CD4-positive, CD25-positive, alpha-beta regulatory T cell (primary cell): Measurements from ENCODE around the gene POLR2H. TPM values are rescaled to one million over a fixed set of nuclear protein-coding genes. Genes with fewer than 3 reads are reported as not detected.

Experiments
- ATAC-seq, 2 donors: fragments of 150-1000 bp; cut with Tn5 transposase; one replicate each; pipeline ENCODE4 v1.10.0; 2021; ENCODE audit warnings: low read depth in 2 of 2, moderate number of reproducible peaks in 2 of 2, moderate library complexity in 1 of 2
- DNase-seq, 3 donors: peaks; one replicate each; pipeline versions ENCODE4 v3.0.0 to v3.0.0-alpha.2; 2012 to 2022; ENCODE audit warnings: mixed read lengths in 1 of 3
- H3K27ac ChIP-seq: one replicate; pipeline ENCODE4 v1.7.0; 2013; ENCODE audit warnings: mild to moderate bottlenecking, low read length; ENCODE audit not compliant: insufficient read depth, poor library complexity, severe bottlenecking
- H3K27me3 ChIP-seq: one replicate; pipeline ENCODE4 v1.7.0; 2013; ENCODE audit warnings: low read length; ENCODE audit not compliant: control insufficient read depth, insufficient read depth
- H3K36me3 ChIP-seq: one replicate; pipeline ENCODE4 v1.7.0; 2013; ENCODE audit warnings: mild to moderate bottlenecking, low read length, moderate library complexity; ENCODE audit not compliant: control insufficient read depth, insufficient read depth
- H3K4me1 ChIP-seq: 2 replicates; pipeline ENCODE4 v1.7.0; 2013; ENCODE audit warnings: mild to moderate bottlenecking, low read length; ENCODE audit not compliant: insufficient read depth, control insufficient read depth, poor library complexity, severe bottlenecking
- H3K4me3 ChIP-seq: one replicate; pipeline ENCODE4 v1.7.0; 2013; ENCODE audit warnings: low read depth, mild to moderate bottlenecking, low read length, moderate library complexity
- H3K9me3 ChIP-seq, 2 experiments: 1 replicate in 1 of 2; 2 replicates in 1 of 2; pipeline ENCODE4 v1.7.0; 2013; ENCODE audit warnings: low read length in 2 of 2, mild to moderate bottlenecking in 1 of 2, moderate library complexity in 1 of 2; ENCODE audit not compliant: control insufficient read depth in 2 of 2
- H3K27ac Mint-ChIP-seq, 3 donors: one replicate each; pipeline ENCODE4 v1.8.0; 2020 to 2022; ENCODE audit warnings: mild to moderate bottlenecking in 3 of 3, mixed read lengths in 3 of 3, moderate library complexity in 2 of 3
- H3K27me3 Mint-ChIP-seq: one replicate; pipeline ENCODE4 v1.8.0; 2022; ENCODE audit warnings: mild to moderate bottlenecking, mixed read lengths
- H3K36me3 Mint-ChIP-seq: one replicate; pipeline ENCODE4 v1.8.0; 2020; ENCODE audit warnings: mixed read lengths
- H3K4me1 Mint-ChIP-seq, 4 donors: one replicate each; pipeline ENCODE4 v1.8.0; 2020 to 2022; ENCODE audit warnings: mixed read lengths in 4 of 4, mild to moderate bottlenecking in 1 of 4
- H3K4me3 Mint-ChIP-seq, 4 donors: one replicate each; pipeline ENCODE4 v1.8.0; 2020 to 2022; ENCODE audit warnings: mild to moderate bottlenecking in 4 of 4, mixed read lengths in 4 of 4, moderate library complexity in 3 of 4
- H3K9me3 Mint-ChIP-seq, 7 donors: one replicate each; pipeline ENCODE4 v1.8.0; 2020 to 2022; ENCODE audit warnings: mixed read lengths in 7 of 7, mild to moderate bottlenecking in 3 of 7, moderate library complexity in 2 of 7
- polyA plus RNA-seq, 4 donors: library from polyadenylated mRNA; unstranded; fragments of 300-500 nt; fragmentation: Illumina TruSeq; gene quantifications; one replicate each; pipeline ENCODE4 v1.2.3, GENCODE V29; 2021
- total RNA-seq: library from RNA; stranded (reverse); gene quantifications from one replicate; pipeline ENCODE4 v1.2.3, GENCODE V29; 2022

Gene POLR2H
- total and polyA plus RNA-seq, 5 donors from 2014 or later: 39.4 to 64.9 (median 59.3) TPM

DNA sequence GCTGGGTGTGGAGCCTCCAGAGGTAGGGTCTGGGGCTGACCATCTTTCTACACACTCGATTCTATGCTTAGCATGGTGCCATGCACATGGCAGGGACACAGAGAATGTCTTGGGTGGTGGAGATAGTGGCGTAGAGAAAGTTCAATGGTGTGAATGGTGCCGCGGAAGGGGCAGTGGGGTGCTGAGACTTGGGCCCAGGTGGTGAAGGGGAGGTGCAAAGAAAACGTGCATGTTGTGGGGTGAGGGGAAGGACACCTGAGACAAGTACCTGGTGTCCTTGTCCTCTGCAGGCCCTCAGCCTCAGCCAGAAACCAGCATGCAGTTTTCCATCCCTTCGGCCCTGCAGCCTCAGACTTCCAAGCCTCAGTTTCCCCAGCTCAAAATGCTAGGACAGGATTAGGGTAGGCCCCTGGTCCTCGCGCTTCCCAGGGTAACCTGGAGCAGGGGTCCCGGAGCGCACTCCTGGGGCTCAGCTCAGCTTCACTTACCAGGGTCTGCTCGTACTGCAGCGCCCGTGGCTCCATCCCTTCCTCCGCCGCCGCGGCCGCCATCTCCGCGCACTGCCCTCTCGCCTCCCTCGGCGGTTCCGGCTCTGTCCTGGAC is 480 bp upstream of the POLR2H start:
- H3K9me3 Mint-ChIP-seq: no peaks in the 10 kb centered on the region
- DNase-seq: no peak
- Histone ChIP-seq H3K4me3 (peak overlapping the region; percentile 44), H3K27me3 (no peaks in the 10 kb centered on the region), H3K36me3 (no peaks in the 10 kb centered on the region), H3K9me3 (no peaks in the 10 kb centered on the region), H3K4me1 (peaks cover 33% of the 10 kb centered on the region), H3K27ac (no peak overlapping the region)
- H3K27ac Mint-ChIP-seq: peak overlapping the region in 1 of 3 donors; percentile 44
- H3K4me1 Mint-ChIP-seq: peaks cover 4 to 40% (median 27%) of the 10 kb centered on the region in 4 donors
- peaks cover 6% of the 10 kb centered on the region for H3K36me3 Mint-ChIP-seq
- H3K4me3 Mint-ChIP-seq: peak overlapping the region; percentile 88 to 94 (median 89)
- ATAC-seq: no peak
- peaks cover 6% of the 10 kb centered on the region for H3K27me3 Mint-ChIP-seq

DNA sequence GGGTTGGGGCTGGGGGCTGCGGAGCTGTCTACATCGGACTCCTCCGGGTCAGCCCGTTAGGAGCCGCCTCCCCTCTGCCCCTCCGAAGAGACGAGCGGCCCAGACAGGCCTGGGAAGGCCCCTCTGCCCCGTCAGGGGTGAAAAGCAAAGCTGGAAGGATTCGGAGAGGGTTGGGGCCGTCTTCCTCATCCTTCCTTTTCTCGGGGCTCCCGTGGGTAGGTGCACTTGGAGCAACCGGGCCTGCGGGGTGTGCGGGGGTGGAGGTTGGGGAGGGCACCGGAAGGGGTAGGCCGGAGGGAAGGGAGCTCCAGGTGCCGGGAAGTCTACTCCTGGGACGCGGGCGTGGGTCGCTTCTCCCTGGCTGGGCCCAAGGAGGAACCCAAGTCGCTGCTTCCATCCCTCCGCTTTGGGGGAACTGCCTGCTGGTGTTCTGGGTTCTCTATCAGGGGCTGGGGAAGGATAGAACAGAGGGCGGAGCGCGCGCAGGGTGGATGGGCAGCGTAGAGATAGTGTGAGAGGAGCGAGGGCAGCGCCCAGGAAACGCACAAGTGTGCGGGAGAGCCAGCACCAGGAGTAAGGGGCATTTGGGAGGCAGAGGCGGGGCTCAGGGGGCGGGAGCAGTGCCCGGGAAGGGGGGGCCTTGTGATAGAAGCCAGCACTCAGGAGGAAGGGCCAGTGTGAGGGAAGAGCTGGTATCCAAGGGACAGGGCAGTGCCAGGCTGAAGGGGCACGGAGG is 590 bp downstream of the POLR2H start:
- peak overlapping the region; percentile 93 to 97 (median 96) for H3K27ac Mint-ChIP-seq
- Histone ChIP-seq H3K4me3 (peak overlapping the region; percentile 57), H3K36me3 (peaks cover 6% of the 10 kb centered on the region), H3K9me3 (no peaks in the 10 kb centered on the region), H3K4me1 (peaks cover 33% of the 10 kb centered on the region), H3K27ac (peak overlapping the region; percentile 84), H3K27me3 (no peaks in the 10 kb centered on the region)
- H3K27me3 Mint-ChIP-seq: peaks cover 6% of the 10 kb centered on the region
- H3K9me3 Mint-ChIP-seq: no peaks in the 10 kb centered on the region
- DNase-seq: peak; percentile 26 to 55 (median 33)
- H3K36me3 Mint-ChIP-seq: peaks cover 12% of the 10 kb centered on the region
- H3K4me1 Mint-ChIP-seq: peaks cover 4 to 47% (median 34%) of the 10 kb centered on the region in 4 donors
- peak; percentile 3 for ATAC-seq
- H3K4me3 Mint-ChIP-seq: peak overlapping the region; percentile 97 to 99 (median 98)

DNA sequence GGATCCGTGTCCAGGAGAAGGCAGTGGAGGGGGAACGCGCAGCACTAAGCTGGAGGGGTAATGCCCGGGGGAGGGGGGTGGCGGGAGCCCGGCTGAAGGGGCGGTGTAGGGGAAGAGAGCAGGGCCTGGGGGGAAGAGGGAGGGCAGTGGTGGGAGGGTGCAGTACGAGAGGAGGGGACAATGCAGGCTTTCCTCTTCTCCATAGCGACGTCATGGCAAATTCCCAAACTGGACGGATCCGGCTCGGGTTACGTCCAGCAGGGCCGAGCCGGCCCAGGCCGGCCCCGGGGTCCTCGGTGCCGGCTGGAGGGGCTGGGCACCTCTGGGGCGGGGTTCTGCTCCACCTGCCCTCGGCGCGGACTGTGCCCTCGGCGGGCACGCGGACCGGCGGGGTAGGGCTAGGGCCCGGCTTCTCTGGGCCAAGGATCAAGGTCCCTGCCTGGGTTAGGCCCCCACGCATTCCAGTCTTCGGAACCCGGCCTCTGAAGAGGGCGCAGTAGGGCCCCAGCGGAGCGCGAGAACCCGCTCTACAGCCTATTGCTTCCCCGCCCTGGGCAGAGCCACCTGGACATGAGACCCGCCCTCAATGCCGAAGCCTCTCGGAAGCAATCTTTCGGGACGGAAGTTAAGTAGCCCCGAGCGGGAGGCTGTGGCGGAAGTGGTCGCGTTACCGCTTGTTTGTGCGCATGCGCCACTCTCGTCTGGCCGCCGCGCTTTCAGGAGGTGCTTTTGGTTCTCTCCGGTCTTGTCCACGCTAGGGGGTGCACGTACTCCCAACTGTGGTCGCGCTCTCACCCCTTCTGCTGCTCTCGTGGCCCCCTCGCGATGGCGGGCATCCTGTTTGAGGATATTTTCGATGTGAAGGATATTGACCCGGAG is 1.4 kb downstream of the POLR2H start:
- Mint-ChIP-seq H3K4me3 (peak overlapping the region; percentile 97 to 99 (median 99)), H3K27ac (peak overlapping the region; percentile 96 to 98 (median 97)), H3K27me3 (peaks cover 6% of the 10 kb centered on the region), H3K36me3 (peaks cover 16% of the 10 kb centered on the region), H3K9me3 (no peaks in the 10 kb centered on the region), H3K4me1 (peaks cover 7 to 47% (median 36%) of the 10 kb centered on the region in 4 donors)
- peaks cover 33% of the 10 kb centered on the region for H3K4me1 ChIP-seq
- ATAC-seq (peak; percentile 83 to 84), DNase-seq (peak; percentile 91 to 97 (median 94))
- no peaks in the 10 kb centered on the region for H3K9me3 ChIP-seq
- peak overlapping the region; percentile 84 for H3K27ac ChIP-seq
- H3K4me3 ChIP-seq: peak overlapping the region; percentile 83
- peaks cover 9% of the 10 kb centered on the region for H3K36me3 ChIP-seq
- H3K27me3 ChIP-seq: no peaks in the 10 kb centered on the region

DNA sequence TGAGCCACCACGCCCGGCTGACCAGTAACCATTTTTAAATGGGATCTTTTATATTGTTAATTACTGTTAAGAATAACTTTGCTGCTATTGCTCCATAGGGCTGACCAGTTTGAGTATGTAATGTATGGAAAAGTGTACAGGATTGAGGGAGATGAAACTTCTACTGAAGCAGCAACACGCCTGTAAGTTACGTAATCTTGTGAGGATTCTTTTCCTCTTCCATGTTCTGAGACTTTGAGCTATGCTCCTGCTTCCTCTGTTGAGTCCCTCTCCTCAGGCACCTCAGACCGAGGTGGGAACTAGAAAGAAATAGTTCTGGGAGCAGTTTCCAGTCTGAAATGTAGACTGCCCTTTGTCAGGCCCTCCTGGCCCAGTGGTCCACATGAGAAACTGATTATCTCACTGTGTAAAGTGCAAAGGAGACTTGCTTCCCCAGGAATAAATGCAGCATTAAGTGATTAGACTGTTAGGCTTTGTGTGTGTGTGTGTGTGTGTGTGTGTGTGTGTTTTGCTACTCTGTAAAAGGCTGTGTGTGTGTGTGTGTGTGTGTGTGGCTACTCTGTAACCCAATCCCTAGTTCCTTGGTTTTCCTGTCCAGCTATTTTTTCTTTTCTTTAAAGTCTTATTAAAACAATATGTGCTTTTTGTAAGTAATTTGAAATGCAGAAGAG is 5.2 kb downstream of the POLR2H start:
- peaks cover 6% of the 10 kb centered on the region for H3K27me3 Mint-ChIP-seq
- peak overlapping the region in 2 of 3 donors; percentile 4 to 62 for H3K27ac Mint-ChIP-seq
- DNase-seq: no peak
- no peaks in the 10 kb centered on the region for H3K9me3 Mint-ChIP-seq
- ATAC-seq: no peak
- Histone ChIP-seq H3K4me1 (peaks cover 22% of the 10 kb centered on the region), H3K27ac (no peak overlapping the region), H3K9me3 (no peaks in the 10 kb centered on the region), H3K27me3 (no peaks in the 10 kb centered on the region), H3K36me3 (peaks cover 22% of the 10 kb centered on the region), H3K4me3 (no peak overlapping the region)
- peaks cover 29% of the 10 kb centered on the region for H3K36me3 Mint-ChIP-seq
- H3K4me3 Mint-ChIP-seq: peak overlapping the region in 2 of 4 donors; percentile 64 to 73
- H3K4me1 Mint-ChIP-seq: peaks cover 8 to 40% (median 32%) of the 10 kb centered on the region in 4 donors

DNA sequence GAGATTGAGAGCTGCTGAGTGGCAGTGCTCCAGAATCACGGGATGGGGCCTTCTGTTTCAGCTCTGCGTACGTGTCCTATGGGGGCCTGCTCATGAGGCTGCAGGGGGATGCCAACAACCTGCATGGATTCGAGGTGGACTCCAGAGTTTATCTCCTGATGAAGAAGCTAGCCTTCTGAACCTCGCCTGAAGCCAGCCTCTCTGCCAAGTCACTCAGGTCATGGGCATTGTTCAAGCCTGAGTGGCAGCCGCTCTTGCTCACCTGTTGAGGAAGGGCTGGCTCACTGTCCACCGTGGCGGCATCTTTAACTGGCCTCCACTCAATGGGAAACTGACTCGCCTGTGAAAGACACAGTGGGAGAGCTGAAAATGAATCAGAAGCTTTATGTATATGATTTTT is 6.6 kb downstream of the POLR2H start:
- Histone ChIP-seq H3K36me3 (peaks cover 22% of the 10 kb centered on the region), H3K9me3 (no peaks in the 10 kb centered on the region), H3K4me1 (peaks cover 14% of the 10 kb centered on the region), H3K27ac (no peak overlapping the region), H3K4me3 (no peak overlapping the region), H3K27me3 (no peaks in the 10 kb centered on the region)
- ATAC-seq: no peak
- Mint-ChIP-seq H3K4me1 (peaks cover 8 to 39% (median 32%) of the 10 kb centered on the region in 4 donors), H3K27ac (no peak overlapping the region), H3K36me3 (peaks cover 29% of the 10 kb centered on the region), H3K27me3 (peaks cover 9% of the 10 kb centered on the region), H3K4me3 (peak overlapping the region in 1 of 4 donors; percentile 5), H3K9me3 (no peaks in the 10 kb centered on the region)
- no peak for DNase-seq

DNA sequence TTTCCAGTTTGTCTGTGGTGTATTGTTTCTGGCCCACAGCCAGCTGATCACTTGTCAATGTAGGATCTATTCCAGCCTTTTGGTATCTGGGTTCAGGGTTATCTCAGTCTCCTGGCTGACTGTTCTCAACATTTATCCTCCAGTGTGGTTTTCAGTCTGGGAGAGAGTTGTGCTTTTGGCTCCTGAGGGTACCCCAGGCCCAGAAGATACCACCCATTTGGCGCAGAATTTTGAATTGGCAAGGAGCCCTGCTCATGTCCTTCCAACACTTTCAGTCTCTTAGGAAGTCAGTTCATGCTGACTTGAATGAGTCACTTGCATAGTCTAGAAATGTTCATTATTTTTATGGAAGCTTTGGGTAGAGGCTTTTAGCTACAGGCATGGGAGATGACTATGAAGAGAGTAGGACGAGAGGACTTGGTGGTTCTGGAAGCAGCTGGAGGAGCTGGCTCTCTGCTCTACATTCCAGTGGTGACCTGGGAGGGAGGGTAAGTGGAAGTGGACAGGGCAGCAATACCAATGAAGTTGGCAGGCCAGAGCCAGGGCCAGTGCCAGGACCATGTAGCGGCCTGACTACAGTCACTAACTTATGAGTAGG is 7.2 kb downstream of the POLR2H start:
- Histone ChIP-seq H3K36me3 (peaks cover 22% of the 10 kb centered on the region), H3K4me1 (peaks cover 9% of the 10 kb centered on the region), H3K27ac (no peak overlapping the region), H3K4me3 (no peak overlapping the region), H3K9me3 (no peaks in the 10 kb centered on the region), H3K27me3 (no peaks in the 10 kb centered on the region)
- Mint-ChIP-seq H3K36me3 (peaks cover 29% of the 10 kb centered on the region), H3K27ac (no peak overlapping the region), H3K9me3 (no peaks in the 10 kb centered on the region), H3K4me1 (peaks cover 8 to 34% (median 29%) of the 10 kb centered on the region in 4 donors), H3K27me3 (peaks cover 4% of the 10 kb centered on the region), H3K4me3 (peak overlapping the region in 1 of 4 donors; percentile 18)
- ATAC-seq (no peak), DNase-seq (no peak)
